Bronchial epithelial cell (primary cell): ENCODE measurements around the gene SLIT3. TPM values are rescaled to one million over a fixed set of nuclear protein-coding genes. Genes with fewer than 3 reads are reported as not detected.

Experiments
- DNase-seq: peaks from one replicate; pipeline ENCODE4 v3.0.0-alpha.2; 2010; ENCODE audit warnings: low read depth
- FAIRE-seq: peaks from 2 replicates; lab custom pipeline; 2011; peaks lifted over from hg19 to GRCh38; lab: Jason Lieb, UNC
- H3K27me3 ChIP-seq: 2 replicates; pipeline ENCODE4 v1.5.1; 2011; ENCODE audit warnings: low read length; ENCODE audit not compliant: control insufficient read depth, insufficient read depth
- H3K36me3 ChIP-seq: 2 replicates; pipeline ENCODE4 v1.5.1; 2011; ENCODE audit warnings: low read length; ENCODE audit not compliant: control insufficient read depth, insufficient read depth
- H3K4me3 ChIP-seq: 2 replicates; pipeline ENCODE4 v1.5.1; 2011; ENCODE audit warnings: mild to moderate bottlenecking, low read depth, low read length, control low read depth
- CTCF ChIP-seq: IDR thresholded peaks from 2 replicates; pipeline ENCODE4 v1.5.1; 2011; ENCODE audit warnings: mild to moderate bottlenecking, moderate library complexity, low read length, control low read depth, inconsistent platforms; ENCODE audit not compliant: insufficient read depth, severe bottlenecking
- total RNA-seq: library from RNA; depleted of rRNA; stranded (reverse); fragments of >200 nt; gene quantifications from 2 replicates; pipeline ENCODE4 v1.2.1, GENCODE V29; 2014

Gene SLIT3
- total RNA-seq, 1 donor from 2014 or later: 0.79 TPM

- DNase-seq: no peak
- no peak overlapping the region for H3K4me3 ChIP-seq
- H3K27me3 ChIP-seq: no peaks in the 10 kb centered on the region
- H3K36me3 ChIP-seq: no peaks in the 10 kb centered on the region
- no peak for FAIRE-seq
- no peak for TF ChIP-seq CTCF
Measured at GRCh38 chr5:168810641-168811040, 490.3 kb downstream of the SLIT3 start.

GRCh38 chr5:168809218-168809617, 491.7 kb downstream of the SLIT3 start:
- Histone ChIP-seq H3K36me3 (no peaks in the 10 kb centered on the region), H3K4me3 (no peak overlapping the region), H3K27me3 (no peaks in the 10 kb centered on the region)
- FAIRE-seq (no peak), DNase-seq (no peak)
- no peak for TF ChIP-seq CTCF

GRCh38 chr5:168808051-168808616, 492.8 kb downstream of the SLIT3 start:
- H3K27me3 ChIP-seq: no peaks in the 10 kb centered on the region
- no peak for DNase-seq
- H3K36me3 ChIP-seq: no peaks in the 10 kb centered on the region
- H3K4me3 ChIP-seq: no peak overlapping the region
- TF ChIP-seq CTCF: no peak
- no peak for FAIRE-seq

- Histone ChIP-seq H3K27me3 (no peaks in the 10 kb centered on the region), H3K4me3 (no peak overlapping the region), H3K36me3 (no peaks in the 10 kb centered on the region)
- no peak for FAIRE-seq
- DNase-seq: no peak
- TF ChIP-seq CTCF: no peak
Measured at GRCh38 chr5:168807287-168807686, 493.7 kb downstream of the SLIT3 start.

- no peak for TF ChIP-seq CTCF
- no peaks in the 10 kb centered on the region for H3K27me3 ChIP-seq
- FAIRE-seq: no peak
- H3K4me3 ChIP-seq: no peak overlapping the region
- H3K36me3 ChIP-seq: no peaks in the 10 kb centered on the region
- DNase-seq: no peak
Measured at GRCh38 chr5:168803541-168803940, 497.4 kb downstream of the SLIT3 start.

GRCh38 chr5:168802337-168802736, 498.6 kb downstream of the SLIT3 start:
- no peaks in the 10 kb centered on the region for H3K27me3 ChIP-seq
- no peak overlapping the region for H3K4me3 ChIP-seq
- no peak for TF ChIP-seq CTCF
- H3K36me3 ChIP-seq: no peaks in the 10 kb centered on the region
- FAIRE-seq (no peak), DNase-seq (no peak)
